GM18861 (cell line): Measurements from ENCODE around the gene NUP35.

Source experiments
- ATAC-seq: cut with Tn5 transposase; IDR thresholded peaks from one replicate; pipeline ENCODE4 v1.9.1; 2021; ENCODE audit not compliant: unreplicated experiment

The NUP35 gene, protein sequence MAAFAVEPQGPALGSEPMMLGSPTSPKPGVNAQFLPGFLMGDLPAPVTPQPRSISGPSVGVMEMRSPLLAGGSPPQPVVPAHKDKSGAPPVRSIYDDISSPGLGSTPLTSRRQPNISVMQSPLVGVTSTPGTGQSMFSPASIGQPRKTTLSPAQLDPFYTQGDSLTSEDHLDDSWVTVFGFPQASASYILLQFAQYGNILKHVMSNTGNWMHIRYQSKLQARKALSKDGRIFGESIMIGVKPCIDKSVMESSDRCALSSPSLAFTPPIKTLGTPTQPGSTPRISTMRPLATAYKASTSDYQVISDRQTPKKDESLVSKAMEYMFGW

DNA sequence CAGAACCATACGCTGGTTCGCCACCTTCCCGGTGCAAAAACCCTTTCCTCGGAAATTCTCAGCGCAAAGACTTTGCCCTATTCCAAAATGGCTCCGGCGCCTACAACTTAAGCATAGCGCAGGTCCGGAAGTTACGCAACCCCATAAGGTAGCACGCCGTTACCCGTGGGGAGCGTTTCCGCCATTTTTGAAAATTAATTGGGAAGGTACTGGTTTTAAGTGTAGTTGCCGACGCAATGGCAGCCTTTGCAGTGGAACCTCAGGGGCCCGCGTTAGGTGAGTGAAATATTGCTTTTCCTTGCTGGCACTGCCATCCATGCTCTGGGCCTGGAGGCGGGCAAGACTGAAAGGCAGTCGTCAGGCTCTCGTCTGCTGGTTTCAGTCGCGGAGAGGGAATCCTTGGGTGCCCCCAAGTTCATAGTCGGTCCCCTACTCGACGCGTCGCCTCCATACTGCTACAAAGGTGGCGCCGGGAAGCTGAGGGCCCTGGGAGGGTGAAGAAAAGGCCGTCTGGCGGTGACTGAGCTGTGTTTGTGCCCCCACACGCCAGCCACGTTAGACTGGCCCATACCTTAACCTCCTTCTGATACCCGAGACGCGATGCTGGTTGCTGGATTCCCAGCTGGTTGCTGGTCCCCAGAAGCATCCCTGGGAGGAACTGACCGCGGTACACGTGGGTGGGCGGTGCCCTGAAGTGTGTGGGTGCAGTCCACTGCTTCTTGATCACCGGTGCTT is at the start of gene NUP35:
NUP35 (plus strand) TSS at position 222 of the 735 bp plus-strand sequence; CDS start at position 237, 15 bp downstream.
- peak; percentile 82 for ATAC-seq

- no peak for ATAC-seq
Observed at GRCh38 chr2:183078163-183078463, 46.1 kb upstream of the NUP35 start.

DNA sequence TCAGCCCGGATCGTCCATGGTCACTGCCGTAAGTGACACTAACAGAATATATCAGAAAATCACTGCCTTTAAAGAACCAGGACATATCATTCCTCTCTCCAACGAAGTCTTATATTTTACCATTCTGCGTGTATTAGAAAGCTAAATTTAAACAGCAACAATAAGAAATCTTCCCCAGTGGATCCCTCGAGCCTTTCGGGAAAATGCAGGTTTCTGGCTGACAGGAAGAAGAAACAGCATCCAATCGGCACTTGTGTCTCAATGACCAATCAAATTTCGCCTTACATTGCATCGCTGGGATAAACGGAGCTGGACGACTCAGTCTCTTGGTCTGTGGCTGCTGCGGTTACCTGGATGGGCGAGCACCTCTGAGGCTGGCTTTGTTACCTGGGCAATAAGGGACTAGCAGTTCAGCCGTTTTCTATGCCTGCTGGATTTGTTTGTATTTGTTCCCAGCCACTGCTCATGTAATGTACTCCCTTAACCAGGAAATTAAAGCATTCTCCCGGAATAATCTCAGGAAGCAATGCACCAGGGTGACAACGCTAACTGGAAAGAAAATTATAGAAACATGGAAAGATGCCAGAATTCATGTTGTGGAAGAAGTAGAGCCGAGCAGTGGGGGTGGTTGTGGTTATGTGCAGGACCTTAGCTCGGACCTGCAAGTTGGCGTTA is 45.6 kb upstream of the NUP35 start, which contains the start of gene DUSP19:
DUSP19 (plus strand) TSS at position 284 of the 675 bp plus-strand sequence; CDS start at position 471, 187 bp downstream.
- ATAC-seq = peak; percentile 76

GRCh38 chr2:183079139-183079775 is 45.0 kb upstream of the NUP35 start:
- peak; percentile 22 for ATAC-seq

- ATAC-seq = no peak
Observed at GRCh38 chr2:183081911-183082310, 42.3 kb upstream of the NUP35 start.

GRCh38 chr2:183088061-183088460 is 36.2 kb upstream of the NUP35 start:
- ATAC-seq = no peak

GRCh38 chr2:183089192-183089851 is 34.9 kb upstream of the NUP35 start:
- no peak for ATAC-seq

GRCh38 chr2:183091318-183091953 is 32.8 kb upstream of the NUP35 start:
- no peak for ATAC-seq

DNA sequence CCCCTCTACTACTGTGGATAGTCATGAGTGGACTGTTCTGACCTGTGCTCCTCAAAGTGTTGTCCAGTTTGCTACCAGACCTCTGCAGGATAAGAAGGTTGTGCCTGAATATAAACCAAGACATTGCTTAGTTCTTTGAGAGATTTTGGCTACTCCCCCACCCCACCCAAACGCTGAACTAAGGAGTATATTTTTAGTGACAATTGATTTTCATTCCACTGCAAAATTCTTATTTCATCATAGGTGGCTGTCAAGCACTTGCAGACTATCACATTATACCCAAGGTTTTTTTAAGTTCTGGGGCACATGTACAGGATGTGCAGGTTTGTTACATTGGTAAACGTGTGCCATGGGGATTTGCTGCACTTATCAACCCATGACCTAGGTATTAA is 32.3 kb upstream of the NUP35 start:
- no peak for ATAC-seq

- ATAC-seq = peak; percentile 94
Observed at GRCh38 chr2:183093857-183094657, 30.2 kb upstream of the NUP35 start.

DNA sequence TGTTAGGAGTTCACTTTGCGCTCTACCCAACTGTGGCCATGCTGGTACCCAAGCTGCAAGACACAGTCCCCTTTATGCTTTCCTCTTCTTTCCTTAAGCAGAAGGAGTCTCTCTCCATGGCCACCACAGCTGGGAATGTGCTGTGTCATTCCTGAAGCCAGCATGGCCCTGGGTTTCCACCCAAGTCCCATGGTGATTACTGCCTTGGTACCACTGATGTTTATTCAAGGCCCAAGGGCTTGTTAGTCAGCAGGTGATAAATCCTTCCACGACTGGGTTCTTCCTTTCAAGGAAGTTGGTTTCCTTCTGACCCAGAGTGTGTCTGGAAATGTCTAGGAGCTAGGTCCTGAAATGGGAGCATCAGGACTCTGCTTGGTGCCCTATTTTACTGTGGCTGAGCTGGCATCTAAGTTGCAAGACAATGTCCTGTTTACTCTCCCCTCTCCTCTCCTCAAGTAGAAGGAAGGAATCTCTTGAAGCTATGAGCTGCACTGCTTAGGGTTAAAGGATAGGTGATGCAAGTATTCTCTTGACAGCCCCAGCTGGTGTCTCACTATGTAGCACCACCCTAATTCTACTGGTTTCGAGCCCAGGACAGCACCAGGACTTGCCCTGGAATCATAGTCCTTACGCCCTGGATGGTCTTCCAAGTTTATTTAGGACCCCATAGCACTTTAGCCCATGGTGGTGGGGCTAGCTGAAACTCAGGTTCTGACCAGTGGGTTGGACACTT is 18.7 kb upstream of the NUP35 start:
- no peak for ATAC-seq

DNA sequence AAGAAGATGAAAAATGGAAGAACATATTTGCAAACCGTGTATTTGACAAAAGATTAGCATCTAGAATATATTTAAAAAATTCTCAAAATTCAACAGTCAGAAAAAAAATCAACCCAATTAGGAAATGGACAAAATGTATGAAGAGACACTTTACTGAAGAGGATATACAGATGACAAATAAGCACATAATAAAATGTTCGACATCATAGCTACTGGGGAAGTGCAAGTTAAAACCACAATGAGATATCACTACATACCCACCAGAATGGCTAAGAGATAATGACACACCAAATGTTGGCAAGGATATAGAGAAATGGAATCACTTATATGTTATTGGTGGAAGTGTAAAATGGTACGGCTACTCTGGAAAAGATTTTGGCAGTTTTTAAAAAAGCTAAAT is 11.7 kb upstream of the NUP35 start:
- no peak for ATAC-seq

- ATAC-seq = no peak
Observed at GRCh38 chr2:183113630-183114029, 10.6 kb upstream of the NUP35 start.

DNA sequence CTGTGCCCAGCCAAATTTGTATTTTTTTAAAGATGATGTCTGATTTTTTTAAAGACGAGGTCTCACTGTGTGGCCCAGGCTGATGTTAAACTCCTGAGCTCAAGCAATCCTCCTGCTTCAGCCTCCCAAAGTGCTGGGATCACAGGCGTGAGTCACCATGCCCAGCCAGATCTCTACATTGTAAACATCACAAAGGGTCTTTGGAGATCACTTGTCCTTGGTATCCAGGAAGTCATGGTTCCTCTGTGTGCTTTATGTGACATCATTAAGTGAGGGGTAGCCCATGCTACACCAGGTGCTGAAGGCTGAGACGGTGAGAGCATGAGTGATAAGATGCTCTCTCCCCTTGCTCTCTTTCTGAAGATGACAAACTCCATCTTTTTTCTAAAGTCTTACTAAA is 7.0 kb upstream of the NUP35 start:
- ATAC-seq = no peak

GRCh38 chr2:183123117-183123958 is 905 bp upstream of the NUP35 start:
- ATAC-seq = no peak

GRCh38 chr2:183123959-183124221 is 353 bp upstream of the NUP35 start:
- peak; percentile 29 for ATAC-seq

GRCh38 chr2:183124957-183125255 is 663 bp downstream of the NUP35 start:
- no peak for ATAC-seq

DNA sequence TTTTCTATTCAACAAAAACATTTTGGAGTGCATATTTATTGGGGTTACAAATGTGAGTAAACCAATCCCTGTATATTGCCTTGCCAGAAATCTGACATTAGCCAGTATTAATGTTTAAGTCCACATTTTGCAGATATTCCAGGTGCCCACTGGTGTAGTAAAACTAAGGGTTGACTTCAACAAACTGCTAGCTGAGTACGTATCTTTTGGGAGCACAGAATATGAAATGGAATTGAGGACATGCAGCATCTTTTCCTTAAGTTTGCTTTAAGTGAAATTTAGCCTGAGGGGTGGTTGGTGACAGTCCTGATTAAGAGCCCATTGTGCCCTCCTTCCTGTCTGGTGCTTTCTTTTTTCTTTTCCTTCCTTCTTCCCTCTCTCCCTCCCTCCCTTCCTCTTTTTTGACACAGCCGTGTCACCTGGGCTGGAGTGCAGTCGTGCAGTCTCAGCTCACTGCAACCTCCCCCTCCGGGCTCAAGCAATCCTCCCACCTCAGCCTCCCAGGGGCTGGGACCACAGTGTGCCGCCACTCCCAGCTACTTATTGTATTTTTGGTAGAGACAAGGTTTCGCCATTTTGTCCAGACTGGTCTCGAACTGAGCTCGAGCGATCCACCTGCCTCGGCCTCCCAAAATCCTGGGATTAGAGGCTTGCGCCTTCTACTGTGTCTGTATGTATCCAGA is 1.6 kb downstream of the NUP35 start:
- ATAC-seq = no peak
